ENCODE measurements around the gene MMEL1.

DNA sequence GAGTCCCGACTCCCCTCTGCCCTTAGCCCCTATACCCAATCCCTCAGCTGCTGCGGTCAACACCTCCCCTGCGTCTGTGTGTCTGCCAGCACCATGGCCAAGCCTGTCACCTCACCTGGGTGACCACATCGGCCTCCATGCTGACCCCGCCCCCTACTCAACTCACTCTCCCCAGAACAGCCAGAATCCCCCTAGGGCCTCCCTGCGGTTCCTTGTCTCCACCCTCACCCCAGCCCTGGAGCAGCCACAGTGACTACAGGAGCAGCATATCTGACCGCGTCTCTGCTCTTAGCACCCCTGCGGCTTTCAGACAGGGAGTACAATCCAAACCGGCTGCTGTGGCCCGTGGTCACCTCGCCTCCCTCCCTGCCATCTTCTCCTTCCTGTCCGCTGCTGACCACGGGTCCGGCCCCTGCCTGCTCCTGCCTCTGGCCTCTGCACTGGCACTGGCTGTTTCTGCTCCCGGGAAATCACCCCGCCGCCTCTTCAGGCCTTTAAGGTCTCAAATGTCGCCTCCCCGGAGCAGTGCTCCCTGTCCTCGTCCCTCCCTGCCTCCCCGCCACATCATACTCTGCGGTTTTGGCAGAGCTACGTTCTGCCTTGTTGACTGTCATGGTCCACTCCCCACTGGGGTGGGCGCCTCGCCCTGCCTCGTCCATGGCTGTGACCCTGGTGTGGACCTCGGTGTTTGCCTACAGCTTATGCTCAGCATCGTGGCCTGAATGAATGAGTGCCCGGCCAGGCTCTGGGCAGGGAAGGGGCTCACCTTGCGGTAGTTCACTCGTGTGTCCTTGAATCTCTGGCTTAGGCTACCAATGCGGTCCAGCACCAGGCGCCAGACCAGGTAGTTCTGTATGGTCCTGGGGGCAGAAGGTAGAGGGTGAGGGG, 35.1 kb downstream of the MMEL1 start:
- TF ChIP-seq, protein P1, sequence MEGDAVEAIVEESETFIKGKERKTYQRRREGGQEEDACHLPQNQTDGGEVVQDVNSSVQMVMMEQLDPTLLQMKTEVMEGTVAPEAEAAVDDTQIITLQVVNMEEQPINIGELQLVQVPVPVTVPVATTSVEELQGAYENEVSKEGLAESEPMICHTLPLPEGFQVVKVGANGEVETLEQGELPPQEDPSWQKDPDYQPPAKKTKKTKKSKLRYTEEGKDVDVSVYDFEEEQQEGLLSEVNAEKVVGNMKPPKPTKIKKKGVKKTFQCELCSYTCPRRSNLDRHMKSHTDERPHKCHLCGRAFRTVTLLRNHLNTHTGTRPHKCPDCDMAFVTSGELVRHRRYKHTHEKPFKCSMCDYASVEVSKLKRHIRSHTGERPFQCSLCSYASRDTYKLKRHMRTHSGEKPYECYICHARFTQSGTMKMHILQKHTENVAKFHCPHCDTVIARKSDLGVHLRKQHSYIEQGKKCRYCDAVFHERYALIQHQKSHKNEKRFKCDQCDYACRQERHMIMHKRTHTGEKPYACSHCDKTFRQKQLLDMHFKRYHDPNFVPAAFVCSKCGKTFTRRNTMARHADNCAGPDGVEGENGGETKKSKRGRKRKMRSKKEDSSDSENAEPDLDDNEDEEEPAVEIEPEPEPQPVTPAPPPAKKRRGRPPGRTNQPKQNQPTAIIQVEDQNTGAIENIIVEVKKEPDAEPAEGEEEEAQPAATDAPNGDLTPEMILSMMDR (IDR thresholded peaks at IDR 0.05), result no peak
- no peak for TF ChIP-seq POLR2A (IDR thresholded peaks at IDR 0.05)

Measured in body of pancreas (tissue), 4 donors.